ENCODE data around the gene CNPY4. TPM values are rescaled to one million over a fixed set of nuclear protein-coding genes. Genes with fewer than 3 reads are reported as not detected.

CNPY4 gene
- polyA plus RNA-seq, 3 donors: 6.2 to 6.8 (median 6.2) TPM

GRCh38 chr7:100079024-100079560, 40.3 kb upstream of the CNPY4 start:
- Histone ChIP-seq H3K36me3 (replicated peaks in 1 of 2; ENCODE audit: control insufficient read depth in 1 of 2, insufficient read depth in 2 of 2, low read length in 2 of 2) (peaks cover 36 to 55% of the 10 kb centered on the region in 2 donors), H3K9ac (ENCODE audit: insufficient read depth, low read length, poor library complexity, severe bottlenecking) (no peak overlapping the region)

GRCh38 chr7:100080907-100081534, 38.4 kb upstream of the CNPY4 start:
- Mint-ChIP-seq H3K9me3 (peaks cover 0 to 5% (median 0%) of the 10 kb centered on the region in 7 donors), H3K36me3 (peaks cover 18 to 33% of the 10 kb centered on the region in 2 donors), H3K4me1 (peaks cover 34% of the 10 kb centered on the region), H3K27me3 (ENCODE audit: low read depth in 3 of 3) (peaks cover 5 to 15% (median 13%) of the 10 kb centered on the region in 3 donors), H3K27ac (peak overlapping the region; percentile 80 to 93 (median 87)), H3K4me3 (peak overlapping the region; percentile 82 to 92)
- Histone ChIP-seq H3K36me3 (replicated peaks in 1 of 2; ENCODE audit: control insufficient read depth in 1 of 2, insufficient read depth in 2 of 2, low read length in 2 of 2) (peaks cover 17 to 35% of the 10 kb centered on the region in 2 donors), H3K9ac (ENCODE audit: insufficient read depth, low read length, poor library complexity, severe bottlenecking) (peak overlapping the region; percentile 86), H3K4me2 (replicated peaks; ENCODE audit: extremely low read depth, low read length, poor library complexity, severe bottlenecking) (peak overlapping the region; percentile 94), H3K27me3 (ENCODE audit: control insufficient read depth in 2 of 2, insufficient read depth in 2 of 2, low read length in 2 of 2) (no peaks in the 10 kb centered on the region), H3K27ac (ENCODE audit: low read depth in 1 of 2, low read length in 2 of 2) (peak overlapping the region; percentile 46 to 86), H3K4me3 (replicated peaks in 1 of 3; ENCODE audit: low read depth in 2 of 3, low read length in 3 of 3) (peak overlapping the region; percentile 44 to 94 (median 81)), H3K4me1 (ENCODE audit: control insufficient read depth in 1 of 2, insufficient read depth in 2 of 2, low read length in 2 of 2) (peaks cover 34% of the 10 kb centered on the region in 2 donors), H3K9me3 (replicated peaks in 1 of 2; ENCODE audit: control insufficient read depth in 1 of 2, insufficient read depth in 1 of 2, low read length in 2 of 2) (no peaks in the 10 kb centered on the region), H4K20me1 (ENCODE audit: insufficient read depth, low read length) (peaks cover 21% of the 10 kb centered on the region), H2AFZ (ENCODE audit: insufficient read depth, low read depth, low read length, poor library complexity, severe bottlenecking) (peak overlapping the region; percentile 81), H3K79me2 (ENCODE audit: insufficient read depth, low read length) (peaks cover 46% of the 10 kb centered on the region)
- TF ChIP-seq CTCF (IDR thresholded peaks at IDR 0.05): no peak
- intact Hi-C loops (cut with micrococcal nuclease): loop anchor here (10.0 kb wide), 1 partner anchor 66 kb away; the partner anchor contains the start of gene ZKSCAN1 (in 2 of the 2)
- 1% methylated on average over 24 of the region's 34 CpGs for WGBS (ENCODE audit: insufficient coverage)
- DNase-seq: no peak

More at GRCh38 chr7:100079024-100079560, 40.3 kb upstream of the CNPY4 start:
- no peak overlapping the region for H3K4me3 ChIP-seq (replicated peaks in 1 of 3; ENCODE audit: low read depth in 2 of 3, low read length in 3 of 3)
- H3K79me2 ChIP-seq (ENCODE audit: insufficient read depth, low read length): peaks cover 46% of the 10 kb centered on the region
- H2AFZ ChIP-seq (ENCODE audit: insufficient read depth, low read depth, low read length, poor library complexity, severe bottlenecking): no peak overlapping the region
- no peaks in the 10 kb centered on the region for H3K9me3 ChIP-seq (replicated peaks in 1 of 2; ENCODE audit: control insufficient read depth in 1 of 2, insufficient read depth in 1 of 2, low read length in 2 of 2)
- H3K4me2 ChIP-seq (replicated peaks; ENCODE audit: extremely low read depth, low read length, poor library complexity, severe bottlenecking): no peak overlapping the region
- no peak overlapping the region for H3K4me3 Mint-ChIP-seq
- no peak for TF ChIP-seq CTCF (IDR thresholded peaks at IDR 0.05)
- H3K27me3 ChIP-seq (ENCODE audit: control insufficient read depth in 2 of 2, insufficient read depth in 2 of 2, low read length in 2 of 2): no peaks in the 10 kb centered on the region
- H3K9me3 Mint-ChIP-seq: peaks cover 0 to 7% (median 4%) of the 10 kb centered on the region in 7 donors
- H3K4me1 ChIP-seq (ENCODE audit: control insufficient read depth in 1 of 2, insufficient read depth in 2 of 2, low read length in 2 of 2): peaks cover 27% of the 10 kb centered on the region in 2 donors
- no peak overlapping the region for H3K27ac ChIP-seq (ENCODE audit: low read depth in 1 of 2, low read length in 2 of 2)
- intact Hi-C loops (cut with micrococcal nuclease): no loop called here
- DNase-seq: no peak
- peaks cover 21% of the 10 kb centered on the region for H4K20me1 ChIP-seq (ENCODE audit: insufficient read depth, low read length)
- WGBS (ENCODE audit: insufficient coverage): 98% methylated on average over 7 of the region's 7 CpGs
- peaks cover 37 to 53% of the 10 kb centered on the region in 2 donors for H3K36me3 Mint-ChIP-seq
- peaks cover 28% of the 10 kb centered on the region for H3K4me1 Mint-ChIP-seq
- peak overlapping the region in 3 of 7 donors; percentile 10 to 68 (median 20) for H3K27ac Mint-ChIP-seq
- H3K27me3 Mint-ChIP-seq (ENCODE audit: low read depth in 3 of 3): peaks cover 4 to 15% (median 12%) of the 10 kb centered on the region in 3 donors
